ENCODE data around the gene FAM3C. TPM values are rescaled to one million over a fixed set of nuclear protein-coding genes. Genes with fewer than 3 reads are reported as not detected.

The FAM3C gene
- total and polyA plus RNA-seq, 10 of the 15 experiments (the other 5 are each of a cell fraction or from before 2014, with no cell fraction given): 11.0 to 110 (median 27.8) TPM

DNA sequence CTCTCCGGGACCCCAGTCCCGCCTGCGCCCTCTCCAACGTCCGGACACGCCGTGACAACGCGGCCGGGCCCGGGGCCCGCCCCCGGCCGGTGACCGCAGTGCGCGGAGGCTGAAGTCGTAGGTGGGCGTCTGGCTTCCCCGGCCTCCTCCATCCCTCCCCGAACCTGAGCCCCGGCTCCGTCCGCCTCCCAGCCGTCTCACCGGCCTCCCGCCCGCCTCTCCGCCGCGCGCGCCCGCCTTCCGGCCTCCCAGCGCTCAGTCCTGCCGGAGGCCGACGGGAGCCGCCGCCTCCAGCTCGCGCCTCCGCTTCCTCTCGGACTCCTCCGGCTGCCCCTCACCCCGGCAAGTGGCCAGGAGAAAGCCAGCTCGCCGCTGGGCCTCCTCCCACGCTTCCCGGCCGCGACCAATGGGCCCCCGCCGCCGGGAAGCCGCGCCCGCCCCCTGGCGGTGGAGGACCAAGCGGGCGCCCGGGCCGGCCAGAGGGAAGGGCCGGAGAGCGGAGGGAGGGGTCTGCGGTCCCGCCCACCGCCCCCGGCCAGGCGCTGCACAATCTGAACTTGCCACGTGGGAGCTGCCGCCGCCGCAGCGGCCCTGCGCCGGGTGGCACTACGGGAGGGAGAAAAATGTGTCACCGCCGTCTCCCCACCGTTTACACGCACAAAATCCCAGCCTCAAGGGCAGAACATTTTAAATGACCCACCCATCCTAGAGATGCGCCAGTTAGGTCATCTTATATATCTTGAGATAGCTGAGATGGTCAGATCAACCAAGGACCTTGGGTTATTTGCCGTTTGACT lies at the start of gene FAM3C (continued):
- TF ChIP-seq EP300 (IDR thresholded peaks at IDR 0.05; ENCODE audit: borderline replicate concordance in 1 of 2, control insufficient read depth in 1 of 2, low read depth in 2 of 2, low read length in 2 of 2): no peak; a peak in 1 of 4 replicates
- TF ChIP-seq, protein P1, sequence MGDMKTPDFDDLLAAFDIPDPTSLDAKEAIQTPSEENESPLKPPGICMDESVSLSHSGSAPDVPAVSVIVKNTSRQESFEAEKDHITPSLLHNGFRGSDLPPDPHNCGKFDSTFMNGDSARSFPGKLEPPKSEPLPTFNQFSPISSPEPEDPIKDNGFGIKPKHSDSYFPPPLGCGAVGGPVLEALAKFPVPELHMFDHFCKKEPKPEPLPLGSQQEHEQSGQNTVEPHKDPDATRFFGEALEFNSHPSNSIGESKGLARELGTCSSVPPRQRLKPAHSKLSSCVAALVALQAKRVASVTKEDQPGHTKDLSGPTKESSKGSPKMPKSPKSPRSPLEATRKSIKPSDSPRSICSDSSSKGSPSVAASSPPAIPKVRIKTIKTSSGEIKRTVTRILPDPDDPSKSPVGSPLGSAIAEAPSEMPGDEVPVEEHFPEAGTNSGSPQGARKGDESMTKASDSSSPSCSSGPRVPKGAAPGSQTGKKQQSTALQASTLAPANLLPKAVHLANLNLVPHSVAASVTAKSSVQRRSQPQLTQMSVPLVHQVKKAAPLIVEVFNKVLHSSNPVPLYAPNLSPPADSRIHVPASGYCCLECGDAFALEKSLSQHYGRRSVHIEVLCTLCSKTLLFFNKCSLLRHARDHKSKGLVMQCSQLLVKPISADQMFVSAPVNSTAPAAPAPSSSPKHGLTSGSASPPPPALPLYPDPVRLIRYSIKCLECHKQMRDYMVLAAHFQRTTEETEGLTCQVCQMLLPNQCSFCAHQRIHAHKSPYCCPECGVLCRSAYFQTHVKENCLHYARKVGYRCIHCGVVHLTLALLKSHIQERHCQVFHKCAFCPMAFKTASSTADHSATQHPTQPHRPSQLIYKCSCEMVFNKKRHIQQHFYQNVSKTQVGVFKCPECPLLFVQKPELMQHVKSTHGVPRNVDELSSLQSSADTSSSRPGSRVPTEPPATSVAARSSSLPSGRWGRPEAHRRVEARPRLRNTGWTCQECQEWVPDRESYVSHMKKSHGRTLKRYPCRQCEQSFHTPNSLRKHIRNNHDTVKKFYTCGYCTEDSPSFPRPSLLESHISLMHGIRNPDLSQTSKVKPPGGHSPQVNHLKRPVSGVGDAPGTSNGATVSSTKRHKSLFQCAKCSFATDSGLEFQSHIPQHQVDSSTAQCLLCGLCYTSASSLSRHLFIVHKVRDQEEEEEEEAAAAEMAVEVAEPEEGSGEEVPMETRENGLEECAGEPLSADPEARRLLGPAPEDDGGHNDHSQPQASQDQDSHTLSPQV (IDR thresholded peaks at IDR 0.05): peak; percentile 96
- TF ChIP-seq SUZ12 (IDR thresholded peaks at IDR 0.05; ENCODE audit: unreplicated experiment): no peak
- TF ChIP-seq MAX (IDR thresholded peaks at IDR 0.05; ENCODE audit: low read depth, low read length): peak; percentile 85
- TF ChIP-seq SREBF2 (IDR thresholded peaks at IDR 0.05; ENCODE audit: low read length): no peak
- no peak for TF ChIP-seq TCF3 (IDR thresholded peaks at IDR 0.05; ENCODE audit: borderline replicate concordance, insufficient read depth, low read depth, low read length)

Measured in GM12878 (cell line).